Fibroblast of peridontal ligament (primary cell): ENCODE data around the gene P3H1.
"Not testable (repeated sequence)": the region's sequence is repeated elsewhere in the genome, so short reads cannot be mapped to it uniquely, and the experiment has no call there.

Source experiments
- DNase-seq: peaks from one replicate; pipeline ENCODE4 v3.0.0-alpha.2; 2010; ENCODE audit errors: extremely low read depth

Gene P3H1

GRCh38 chr1:42730988-42731387, 35.8 kb downstream of the P3H1 start:
- DNase-seq = no peak

GRCh38 chr1:42730002-42730401, 36.8 kb downstream of the P3H1 start:
- no peak for DNase-seq

GRCh38 chr1:42725820-42726219, 41.0 kb downstream of the P3H1 start:
- not testable (repeated sequence) for DNase-seq

- no peak for DNase-seq
Observed at GRCh38 chr1:42723511-42723910, 43.3 kb downstream of the P3H1 start.

- DNase-seq = not testable (repeated sequence)
Observed at GRCh38 chr1:42722403-42722802, 44.4 kb downstream of the P3H1 start.

GRCh38 chr1:42721926-42722325, 44.9 kb downstream of the P3H1 start:
- no peak for DNase-seq

- DNase-seq = no peak
Observed at GRCh38 chr1:42720868-42721267, 46.0 kb downstream of the P3H1 start.

- not testable (repeated sequence) for DNase-seq
Observed at GRCh38 chr1:42714441-42714840, 52.4 kb downstream of the P3H1 start.

- DNase-seq = no peak
Observed at GRCh38 chr1:42713293-42713692, 53.5 kb downstream of the P3H1 start.

GRCh38 chr1:42712808-42713207, 54.0 kb downstream of the P3H1 start:
- not testable (repeated sequence) for DNase-seq

- no peak for DNase-seq
Observed at GRCh38 chr1:42703888-42704464, 62.9 kb downstream of the P3H1 start.

- DNase-seq = no peak
Observed at GRCh38 chr1:42700006-42700405, 66.8 kb downstream of the P3H1 start.

GRCh38 chr1:42698081-42698813, 68.6 kb downstream of the P3H1 start:
- no peak for DNase-seq
